B cell (primary cell): ENCODE measurements around the gene MAPRE2.

ENCODE experiments used
- EZH2 ChIP-seq: IDR thresholded peaks from 2 replicates; pipeline ENCODE4 v1.6.1; 2012; ENCODE audit warnings: borderline replicate concordance, low read depth, mild to moderate bottlenecking, moderate library complexity, low read length; ENCODE audit not compliant: insufficient read depth, poor library complexity, severe bottlenecking
- TF ChIP-seq, protein P1 (sequence below): fragments of 200-600 bp; IDR thresholded peaks from one replicate; pipeline ENCODE4 v1.8.0; 2022; ENCODE audit warnings: antibody characterized with exemption, mild to moderate bottlenecking

DNA sequence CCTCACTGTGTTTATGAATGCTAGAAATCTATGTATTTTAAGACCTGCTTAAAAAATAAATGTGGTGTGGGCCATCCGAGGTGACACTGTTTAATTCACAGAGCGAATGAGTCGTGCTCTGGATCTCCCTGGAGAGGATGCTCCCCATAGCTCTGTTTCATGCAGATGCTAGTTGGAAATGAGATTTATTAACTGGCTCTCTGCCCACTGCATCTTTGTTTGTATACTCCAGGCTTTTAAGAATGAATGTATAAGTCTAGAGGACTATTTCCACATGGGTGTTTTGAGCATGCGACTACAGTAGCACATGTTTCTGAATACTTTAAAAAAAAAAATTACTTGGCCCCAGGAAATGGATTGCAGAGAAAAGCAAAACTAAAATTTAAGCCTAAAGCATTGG, 3.9 kb downstream of the MAPRE2 start:
- TF ChIP-seq, protein P1, sequence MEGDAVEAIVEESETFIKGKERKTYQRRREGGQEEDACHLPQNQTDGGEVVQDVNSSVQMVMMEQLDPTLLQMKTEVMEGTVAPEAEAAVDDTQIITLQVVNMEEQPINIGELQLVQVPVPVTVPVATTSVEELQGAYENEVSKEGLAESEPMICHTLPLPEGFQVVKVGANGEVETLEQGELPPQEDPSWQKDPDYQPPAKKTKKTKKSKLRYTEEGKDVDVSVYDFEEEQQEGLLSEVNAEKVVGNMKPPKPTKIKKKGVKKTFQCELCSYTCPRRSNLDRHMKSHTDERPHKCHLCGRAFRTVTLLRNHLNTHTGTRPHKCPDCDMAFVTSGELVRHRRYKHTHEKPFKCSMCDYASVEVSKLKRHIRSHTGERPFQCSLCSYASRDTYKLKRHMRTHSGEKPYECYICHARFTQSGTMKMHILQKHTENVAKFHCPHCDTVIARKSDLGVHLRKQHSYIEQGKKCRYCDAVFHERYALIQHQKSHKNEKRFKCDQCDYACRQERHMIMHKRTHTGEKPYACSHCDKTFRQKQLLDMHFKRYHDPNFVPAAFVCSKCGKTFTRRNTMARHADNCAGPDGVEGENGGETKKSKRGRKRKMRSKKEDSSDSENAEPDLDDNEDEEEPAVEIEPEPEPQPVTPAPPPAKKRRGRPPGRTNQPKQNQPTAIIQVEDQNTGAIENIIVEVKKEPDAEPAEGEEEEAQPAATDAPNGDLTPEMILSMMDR: no peak
- TF ChIP-seq EZH2: no peak
